ENCODE measurements around the gene KCNMA1.

The KCNMA1 gene

DNA sequence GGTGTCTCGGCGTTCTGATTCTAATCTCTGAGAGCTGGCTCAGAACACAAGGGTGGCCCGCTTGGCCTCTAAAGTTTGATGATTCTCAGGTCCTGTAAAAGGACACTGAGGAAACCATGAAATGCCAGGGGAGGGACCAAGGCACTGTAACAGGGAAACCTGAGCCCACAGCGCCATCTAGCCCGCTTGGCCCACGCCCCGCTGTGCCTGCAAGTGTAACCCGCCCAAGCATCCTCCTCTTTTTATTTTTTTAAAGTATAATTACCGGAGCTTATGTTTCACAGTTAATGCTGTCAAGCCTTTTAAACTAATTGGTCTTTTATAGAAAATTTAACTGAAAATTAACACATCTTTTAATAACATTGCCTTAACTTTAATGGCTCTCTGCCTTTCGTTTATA lies 734.7 kb downstream of the KCNMA1 start:
- TF ChIP-seq RAD21 (IDR thresholded peaks at IDR 0.05; ENCODE audit: low read depth): peak; percentile 73
- no peak for TF ChIP-seq TCF12 (IDR thresholded peaks at IDR 0.05; ENCODE audit: low read depth)

DNA sequence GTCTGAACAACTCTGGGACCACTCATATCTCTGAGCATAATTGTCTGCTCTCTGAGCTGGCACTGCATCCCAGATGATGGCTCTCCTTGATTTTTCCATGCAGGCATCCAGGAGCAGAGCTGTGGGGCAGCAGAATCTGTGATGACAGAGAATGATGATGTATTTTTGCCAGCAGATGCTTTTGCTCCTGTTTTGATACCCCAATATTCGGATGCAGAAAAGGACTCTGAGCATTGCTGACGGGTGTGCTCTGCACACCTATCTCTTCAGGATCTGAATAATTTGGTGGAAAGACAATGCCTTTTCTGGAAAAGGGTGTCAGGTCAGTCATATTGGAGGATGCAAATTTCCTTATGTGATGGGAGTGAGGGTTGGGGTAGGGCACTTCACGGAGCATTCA lies 735.9 kb downstream of the KCNMA1 start:
- no peak for TF ChIP-seq TEAD4 (IDR thresholded peaks at IDR 0.05)
- no peak for TF ChIP-seq NFIC (IDR thresholded peaks at IDR 0.05)
- no peak for TF ChIP-seq ZBTB7A (IDR thresholded peaks at IDR 0.05; ENCODE audit: low read depth)
- TF ChIP-seq RAD21 (IDR thresholded peaks at IDR 0.05; ENCODE audit: low read depth): no peak
- no peak for TF ChIP-seq FOXM1 (IDR thresholded peaks at IDR 0.05; ENCODE audit: borderline replicate concordance, low read depth)
- TF ChIP-seq TAF1 (IDR thresholded peaks at IDR 0.05; ENCODE audit: low read depth): no peak
- TF ChIP-seq, protein P1, sequence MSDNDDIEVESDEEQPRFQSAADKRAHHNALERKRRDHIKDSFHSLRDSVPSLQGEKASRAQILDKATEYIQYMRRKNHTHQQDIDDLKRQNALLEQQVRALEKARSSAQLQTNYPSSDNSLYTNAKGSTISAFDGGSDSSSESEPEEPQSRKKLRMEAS (IDR thresholded peaks at IDR 0.05): no peak
- TF ChIP-seq YY1 (IDR thresholded peaks at IDR 0.05; ENCODE audit: low read depth): no peak
- TF ChIP-seq EP300 (IDR thresholded peaks at IDR 0.05; ENCODE audit: borderline replicate concordance): no peak
- no peak for TF ChIP-seq CREB1 (IDR thresholded peaks at IDR 0.05; ENCODE audit: low read depth)
- TF ChIP-seq EGR1 (IDR thresholded peaks at IDR 0.05): no peak
- TF ChIP-seq, protein P2, sequence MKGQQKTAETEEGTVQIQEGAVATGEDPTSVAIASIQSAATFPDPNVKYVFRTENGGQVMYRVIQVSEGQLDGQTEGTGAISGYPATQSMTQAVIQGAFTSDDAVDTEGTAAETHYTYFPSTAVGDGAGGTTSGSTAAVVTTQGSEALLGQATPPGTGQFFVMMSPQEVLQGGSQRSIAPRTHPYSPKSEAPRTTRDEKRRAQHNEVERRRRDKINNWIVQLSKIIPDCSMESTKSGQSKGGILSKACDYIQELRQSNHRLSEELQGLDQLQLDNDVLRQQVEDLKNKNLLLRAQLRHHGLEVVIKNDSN (IDR thresholded peaks at IDR 0.05): no peak
- no peak for TF ChIP-seq TCF12 (IDR thresholded peaks at IDR 0.05; ENCODE audit: low read depth)
- TF ChIP-seq, protein P3, sequence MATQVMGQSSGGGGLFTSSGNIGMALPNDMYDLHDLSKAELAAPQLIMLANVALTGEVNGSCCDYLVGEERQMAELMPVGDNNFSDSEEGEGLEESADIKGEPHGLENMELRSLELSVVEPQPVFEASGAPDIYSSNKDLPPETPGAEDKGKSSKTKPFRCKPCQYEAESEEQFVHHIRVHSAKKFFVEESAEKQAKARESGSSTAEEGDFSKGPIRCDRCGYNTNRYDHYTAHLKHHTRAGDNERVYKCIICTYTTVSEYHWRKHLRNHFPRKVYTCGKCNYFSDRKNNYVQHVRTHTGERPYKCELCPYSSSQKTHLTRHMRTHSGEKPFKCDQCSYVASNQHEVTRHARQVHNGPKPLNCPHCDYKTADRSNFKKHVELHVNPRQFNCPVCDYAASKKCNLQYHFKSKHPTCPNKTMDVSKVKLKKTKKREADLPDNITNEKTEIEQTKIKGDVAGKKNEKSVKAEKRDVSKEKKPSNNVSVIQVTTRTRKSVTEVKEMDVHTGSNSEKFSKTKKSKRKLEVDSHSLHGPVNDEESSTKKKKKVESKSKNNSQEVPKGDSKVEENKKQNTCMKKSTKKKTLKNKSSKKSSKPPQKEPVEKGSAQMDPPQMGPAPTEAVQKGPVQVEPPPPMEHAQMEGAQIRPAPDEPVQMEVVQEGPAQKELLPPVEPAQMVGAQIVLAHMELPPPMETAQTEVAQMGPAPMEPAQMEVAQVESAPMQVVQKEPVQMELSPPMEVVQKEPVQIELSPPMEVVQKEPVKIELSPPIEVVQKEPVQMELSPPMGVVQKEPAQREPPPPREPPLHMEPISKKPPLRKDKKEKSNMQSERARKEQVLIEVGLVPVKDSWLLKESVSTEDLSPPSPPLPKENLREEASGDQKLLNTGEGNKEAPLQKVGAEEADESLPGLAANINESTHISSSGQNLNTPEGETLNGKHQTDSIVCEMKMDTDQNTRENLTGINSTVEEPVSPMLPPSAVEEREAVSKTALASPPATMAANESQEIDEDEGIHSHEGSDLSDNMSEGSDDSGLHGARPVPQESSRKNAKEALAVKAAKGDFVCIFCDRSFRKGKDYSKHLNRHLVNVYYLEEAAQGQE (IDR thresholded peaks at IDR 0.05; ENCODE audit: low read depth): no peak

DNA sequence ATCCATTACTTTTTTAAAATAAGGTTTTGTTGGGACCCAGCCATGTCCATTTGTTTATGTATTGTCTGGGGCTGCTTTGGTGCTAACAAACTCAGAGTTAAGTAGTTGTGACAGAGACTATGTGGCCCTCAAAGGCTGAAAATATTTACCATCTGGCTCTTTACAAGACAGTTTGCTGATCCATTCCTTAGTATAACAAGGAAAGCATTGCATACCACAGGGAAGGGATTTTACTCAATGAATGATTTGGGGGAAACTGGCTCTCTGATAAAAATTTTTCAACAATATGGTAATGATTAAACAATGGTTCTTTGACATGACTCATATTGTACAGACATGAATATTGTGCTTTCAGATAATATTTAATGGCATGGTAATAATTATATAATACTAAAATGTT lies 738.1 kb downstream of the KCNMA1 start:
- no peak for TF ChIP-seq TAF1 (IDR thresholded peaks at IDR 0.05; ENCODE audit: low read depth)
- no peak for TF ChIP-seq TCF12 (IDR thresholded peaks at IDR 0.05; ENCODE audit: low read depth)
- no peak for TF ChIP-seq RAD21 (IDR thresholded peaks at IDR 0.05; ENCODE audit: low read depth)
- no peak for TF ChIP-seq ZBTB7A (IDR thresholded peaks at IDR 0.05; ENCODE audit: low read depth)
- TF ChIP-seq EGR1 (IDR thresholded peaks at IDR 0.05): no peak

DNA sequence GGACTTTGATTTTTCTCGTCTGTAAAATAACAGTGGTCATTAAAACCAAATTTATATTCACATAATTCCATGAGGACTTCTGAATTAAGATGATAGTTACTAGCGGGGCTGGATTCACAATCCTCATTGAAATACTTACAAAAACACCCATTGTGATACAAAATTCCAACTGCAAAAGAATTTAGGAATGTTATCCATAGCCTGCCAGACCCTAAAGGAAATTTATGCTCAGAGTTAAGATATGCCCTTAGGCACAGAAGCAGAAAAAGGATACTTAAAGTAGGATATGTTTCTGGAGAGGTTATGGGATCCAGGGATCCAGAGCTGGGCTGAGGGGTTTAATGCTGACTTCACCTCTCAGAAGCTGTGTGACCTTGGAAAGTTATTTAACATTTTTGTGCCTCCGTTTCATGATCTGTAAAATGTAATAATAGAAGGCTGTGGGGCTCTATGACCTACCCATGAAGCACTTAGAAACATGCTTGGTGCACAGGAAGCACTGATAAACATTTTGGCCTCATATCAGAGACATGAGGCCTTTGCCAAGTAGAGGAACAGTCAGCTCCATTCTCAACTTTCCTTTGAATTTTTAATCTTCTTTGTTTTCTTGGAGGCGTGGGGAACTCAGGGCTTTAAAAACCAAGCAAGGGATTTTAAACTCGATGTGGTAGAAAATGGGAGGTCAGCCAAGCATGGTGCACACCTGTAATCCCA lies 744.7 kb downstream of the KCNMA1 start:
- TF ChIP-seq CEBPB (IDR thresholded peaks at IDR 0.05) (no peak), RAD21 (IDR thresholded peaks at IDR 0.05; ENCODE audit: low read depth) (no peak), FOXM1 (IDR thresholded peaks at IDR 0.05; ENCODE audit: borderline replicate concordance, low read depth) (no peak), NFIC (IDR thresholded peaks at IDR 0.05) (no peak), TCF12 (IDR thresholded peaks at IDR 0.05; ENCODE audit: low read depth) (no peak)

DNA sequence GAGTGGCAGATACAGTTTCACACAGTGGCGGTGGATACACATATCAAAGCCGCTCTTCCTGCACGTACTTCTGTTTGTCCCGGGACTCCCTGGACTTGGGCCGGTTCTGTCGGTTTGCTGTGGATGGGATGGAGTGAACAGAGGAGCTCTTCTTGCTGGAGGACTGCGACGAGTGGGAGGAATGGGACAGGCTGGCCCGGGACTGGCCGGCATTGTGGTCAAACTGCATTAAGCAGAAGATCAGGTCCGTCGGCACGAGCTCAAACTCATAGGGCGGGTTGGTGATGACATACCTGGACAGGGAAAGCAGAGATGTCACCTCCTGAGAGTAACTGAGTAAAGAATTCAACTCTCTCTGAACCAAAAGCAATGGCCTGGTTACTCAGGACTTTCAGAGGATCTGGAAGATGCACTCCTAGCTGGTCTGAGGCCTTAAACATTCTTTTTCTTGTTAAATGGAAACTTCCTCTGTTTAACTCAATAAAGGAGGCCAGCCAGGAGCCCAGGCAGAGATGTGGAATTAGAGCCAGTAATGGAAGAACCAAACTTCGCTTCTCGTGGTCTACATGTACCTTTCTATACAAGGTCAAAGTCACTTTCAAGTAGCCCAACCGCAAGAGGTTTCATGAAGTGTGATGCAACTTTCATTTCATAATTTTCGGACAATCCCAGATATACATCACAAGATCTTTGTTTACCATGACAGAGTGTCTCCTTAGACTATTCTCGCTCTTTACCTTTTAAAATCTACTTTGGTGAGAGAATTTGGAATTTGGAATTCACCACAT lies 750.2 kb downstream of the KCNMA1 start:
- TF ChIP-seq EGR1 (IDR thresholded peaks at IDR 0.05) (no peak), ZBTB7A (IDR thresholded peaks at IDR 0.05; ENCODE audit: low read depth) (no peak), RAD21 (IDR thresholded peaks at IDR 0.05; ENCODE audit: low read depth) (no peak), CREB1 (IDR thresholded peaks at IDR 0.05; ENCODE audit: low read depth) (no peak), TCF12 (IDR thresholded peaks at IDR 0.05; ENCODE audit: low read depth) (no peak), CEBPB (IDR thresholded peaks at IDR 0.05) (no peak), EP300 (IDR thresholded peaks at IDR 0.05; ENCODE audit: borderline replicate concordance) (no peak), NFIC (IDR thresholded peaks at IDR 0.05) (no peak), YY1 (IDR thresholded peaks at IDR 0.05; ENCODE audit: low read depth) (no peak), TEAD4 (IDR thresholded peaks at IDR 0.05) (no peak), TAF1 (IDR thresholded peaks at IDR 0.05; ENCODE audit: low read depth) (no peak), FOXM1 (IDR thresholded peaks at IDR 0.05; ENCODE audit: borderline replicate concordance, low read depth) (no peak)
- TF ChIP-seq, protein P2 (IDR thresholded peaks at IDR 0.05): no peak
- TF ChIP-seq, protein P1 (IDR thresholded peaks at IDR 0.05): no peak
- TF ChIP-seq, protein P3 (IDR thresholded peaks at IDR 0.05; ENCODE audit: low read depth): no peak

DNA sequence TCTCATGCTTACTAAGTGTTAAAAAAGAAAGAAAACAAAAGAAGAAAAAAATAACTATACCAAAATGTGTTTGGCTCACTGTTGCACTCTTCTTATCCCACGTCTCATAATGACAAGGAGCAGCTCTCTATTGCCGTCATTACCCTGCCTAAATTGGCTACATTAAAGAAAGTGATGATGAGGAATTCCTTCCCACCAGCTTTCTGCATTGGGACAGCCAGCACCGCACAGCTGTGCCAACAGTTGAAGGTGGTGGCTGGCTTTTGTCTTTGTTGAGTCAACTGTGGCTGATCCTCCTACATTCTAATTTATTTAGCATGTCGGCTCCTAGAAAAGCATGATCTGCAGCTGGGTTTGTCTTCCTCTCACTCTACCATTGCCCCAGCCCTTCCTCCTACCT lies 751.8 kb downstream of the KCNMA1 start:
- TF ChIP-seq YY1 (IDR thresholded peaks at IDR 0.05; ENCODE audit: low read depth) (no peak), TCF12 (IDR thresholded peaks at IDR 0.05; ENCODE audit: low read depth) (peak; percentile 68), EGR1 (IDR thresholded peaks at IDR 0.05) (no peak)
- TF ChIP-seq, protein P1 (IDR thresholded peaks at IDR 0.05): no peak

All from Ishikawa (cell line).